GM18507 (cell line): ENCODE data around the gene EHF.

Experiments used
- DNase-seq: peaks from one replicate; pipeline ENCODE4 v3.0.0; 2011; ENCODE audit warnings: low read depth; ENCODE audit not compliant: insufficient read length; ENCODE audit errors: extremely low spot score
- FAIRE-seq: peaks from 2 replicates; lab custom pipeline; 2011; peaks lifted over from hg19 to GRCh38; lab: Jason Lieb, UNC

The EHF gene

GRCh38 chr11:34600339-34601084 lies 20.4 kb upstream of the EHF start:
- DNase-seq, result no peak
- no peak for FAIRE-seq

DNA sequence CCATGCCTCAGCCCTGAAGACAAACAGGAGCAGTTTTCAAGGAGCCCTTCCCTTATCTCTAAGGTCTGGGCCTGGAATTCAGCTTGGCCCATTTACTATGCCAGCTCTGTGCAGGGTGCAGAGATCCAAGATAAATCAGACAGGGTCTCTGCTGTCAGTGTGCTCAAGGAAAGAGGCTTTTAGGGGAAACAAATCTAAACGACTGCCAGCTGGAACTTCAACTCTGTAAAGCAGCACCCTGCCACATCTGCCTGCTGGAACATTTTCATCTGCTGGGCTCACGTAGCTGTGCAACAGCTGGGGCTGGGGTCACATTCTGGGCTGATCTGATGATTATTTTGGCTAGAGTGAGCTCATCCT lies 19.8 kb upstream of the EHF start:
- FAIRE-seq (no peak), DNase-seq (no peak)

GRCh38 chr11:34601609-34602008 lies 19.3 kb upstream of the EHF start:
- FAIRE-seq (no peak), DNase-seq (no peak)

DNA sequence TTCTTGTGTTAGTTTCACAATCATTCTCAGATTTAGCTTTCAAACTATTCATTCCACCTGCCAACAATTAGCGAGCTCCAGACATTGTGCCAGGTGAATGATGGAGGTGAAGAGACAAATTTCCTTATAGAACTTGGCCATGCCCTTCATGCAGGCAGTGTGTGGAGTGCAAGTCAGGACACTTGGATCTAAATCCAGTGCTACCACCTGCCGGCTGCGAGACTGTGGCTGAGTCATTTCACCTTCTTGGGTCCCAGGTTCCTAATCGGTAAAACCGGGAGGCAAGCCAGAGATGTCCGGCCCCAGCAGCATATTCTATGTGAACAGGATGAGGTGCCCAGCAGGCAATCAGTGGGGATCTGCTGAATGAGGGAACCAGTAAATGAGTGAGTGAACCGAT lies 18.6 kb upstream of the EHF start:
- DNase-seq (no peak), FAIRE-seq (no peak)

GRCh38 chr11:34603129-34604001 lies 17.5 kb upstream of the EHF start:
- no peak for FAIRE-seq

DNA sequence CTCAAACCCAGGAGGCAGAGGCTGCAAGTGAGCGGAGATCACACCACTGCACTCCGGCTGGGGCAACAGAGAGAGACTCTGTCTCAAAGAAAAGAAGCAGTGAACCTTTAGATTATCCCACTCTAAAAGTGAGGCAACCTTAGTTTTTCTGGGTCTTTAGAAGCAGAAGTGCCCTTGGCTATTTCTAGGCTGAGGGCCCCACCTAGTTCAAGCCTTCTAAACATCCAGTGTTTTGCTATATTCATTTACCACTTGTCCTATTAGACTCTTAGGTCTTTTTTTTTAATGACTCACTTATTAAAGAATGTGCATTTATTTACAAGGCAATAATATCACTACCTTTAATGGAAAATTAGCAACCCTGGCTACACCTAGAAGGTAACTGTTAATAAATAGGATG lies 16.7 kb upstream of the EHF start:
- DNase-seq, result no peak
- no peak for FAIRE-seq

More at GRCh38 chr11:34603129-34604001, 17.5 kb upstream of the EHF start:
- DNase-seq, result no peak

DNA sequence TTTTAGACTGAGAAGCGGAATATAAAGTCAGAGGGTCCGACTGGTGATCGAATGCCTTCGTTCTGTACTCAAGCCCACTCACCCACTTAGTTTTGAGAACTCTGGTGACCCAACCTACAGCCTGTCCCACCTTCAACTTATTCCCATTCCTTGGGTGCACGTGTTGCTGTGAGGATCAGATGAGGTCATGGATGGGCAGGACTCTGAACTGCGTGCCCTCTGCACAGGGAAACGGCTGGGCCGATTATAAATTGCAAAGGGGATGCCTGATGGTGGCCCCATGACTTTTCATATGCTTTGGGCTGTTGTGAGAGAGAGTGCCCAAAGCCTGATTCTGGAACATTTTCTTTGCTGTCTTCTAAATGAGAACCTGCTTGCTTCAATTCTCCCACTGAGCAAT lies 16.0 kb upstream of the EHF start:
- no peak for FAIRE-seq
- DNase-seq, result no peak

DNA sequence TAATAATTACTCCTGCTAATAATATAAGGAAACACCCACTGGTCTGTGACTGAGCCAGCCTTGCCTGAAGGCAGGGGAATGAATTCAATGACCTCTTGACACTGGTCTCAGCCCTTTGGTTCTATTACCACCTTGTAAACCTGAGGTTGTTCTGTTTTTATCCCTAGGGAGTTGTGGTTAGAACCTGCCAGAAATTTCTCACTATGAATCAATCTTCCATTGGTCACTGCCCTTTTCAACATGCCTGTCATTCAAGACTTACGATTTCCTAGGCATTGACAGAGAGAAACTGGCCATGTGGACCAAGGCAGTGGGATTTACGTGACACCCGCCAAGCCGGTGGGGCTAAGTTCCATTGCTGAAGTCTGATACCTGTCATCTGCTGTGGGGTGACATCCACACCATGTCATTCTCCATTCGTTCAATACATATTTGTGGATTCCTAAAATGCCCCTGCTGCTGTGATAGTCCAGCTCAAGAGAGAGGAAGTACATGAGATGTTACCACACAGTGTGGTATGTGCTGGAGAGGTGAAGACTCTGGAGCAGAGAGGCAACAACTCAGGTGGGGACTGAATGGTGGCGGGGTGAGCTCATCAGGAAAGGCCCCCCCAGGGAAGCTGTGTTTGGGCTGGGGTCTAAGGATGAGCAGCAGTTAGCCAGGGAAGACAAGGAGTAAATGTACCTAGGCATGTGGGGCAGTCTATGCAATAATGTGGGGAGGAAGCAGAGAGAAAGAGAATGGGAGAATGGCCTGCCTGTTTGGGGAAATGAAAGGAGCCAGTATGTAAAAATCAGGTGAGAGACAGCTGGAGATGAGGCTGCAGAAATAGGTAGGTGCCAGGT lies 15.2 kb upstream of the EHF start:
- FAIRE-seq, result no peak
- no peak for DNase-seq

- FAIRE-seq, result no peak
- DNase-seq, result no peak
These were observed 14.4 kb upstream of the EHF start for GRCh38 chr11:34606326-34607120.

DNA sequence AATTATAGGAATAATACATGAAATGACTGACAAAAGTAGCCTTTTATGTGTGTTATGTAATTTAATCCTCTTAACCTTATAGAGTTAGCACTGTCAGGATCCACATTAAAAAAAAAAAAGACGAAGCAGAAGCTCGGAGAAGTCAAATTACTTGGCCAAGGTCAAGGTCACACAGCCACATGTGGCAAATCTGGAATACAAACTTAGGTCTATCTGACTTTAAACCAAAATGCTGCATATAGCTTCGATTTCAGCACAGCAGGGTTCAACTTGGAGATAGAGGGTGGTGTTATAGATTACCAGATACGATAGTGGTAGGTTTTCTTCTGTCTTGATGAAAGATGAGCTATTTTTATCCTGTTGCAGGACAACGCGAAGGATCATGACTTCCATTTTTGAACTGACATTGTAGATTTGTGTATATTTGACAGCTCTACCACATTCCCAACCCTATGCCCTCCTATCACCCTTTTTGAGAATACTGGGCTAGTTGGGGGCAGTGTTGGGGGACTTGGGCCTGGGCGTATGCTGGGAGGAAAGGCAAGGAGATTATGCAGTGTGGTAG lies 11.6 kb upstream of the EHF start:
- FAIRE-seq (no peak), DNase-seq (no peak)

GRCh38 chr11:34609850-34610249 lies 11.0 kb upstream of the EHF start:
- DNase-seq (no peak), FAIRE-seq (no peak)

GRCh38 chr11:34610324-34611041 lies 10.4 kb upstream of the EHF start:
- FAIRE-seq (no peak), DNase-seq (no peak)

GRCh38 chr11:34613015-34613414 lies 7.9 kb upstream of the EHF start:
- no peak for DNase-seq
- no peak for FAIRE-seq

DNA sequence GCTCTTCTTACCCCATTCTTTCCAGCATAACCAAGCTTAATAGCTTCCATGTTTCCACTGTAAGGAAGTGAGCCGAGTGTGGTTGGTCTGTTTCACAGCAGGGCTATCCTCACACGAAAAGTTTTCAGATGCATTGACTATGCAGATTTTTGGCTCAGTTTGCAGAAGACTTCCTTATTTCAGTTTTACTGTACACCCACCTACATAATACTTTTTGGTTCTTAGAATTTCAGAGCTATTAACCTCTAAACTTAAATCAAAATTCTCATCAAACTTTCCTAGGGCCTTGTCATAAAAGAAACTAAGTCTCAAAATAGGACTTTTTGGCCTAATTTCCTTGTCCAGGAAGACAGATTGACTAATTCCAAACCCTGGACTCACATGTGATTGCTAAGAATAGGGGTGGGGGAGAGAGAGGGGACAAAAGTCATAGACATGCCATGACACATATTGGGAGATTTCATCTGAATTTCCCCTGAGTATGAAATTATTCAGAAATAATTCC lies 7.3 kb upstream of the EHF start:
- DNase-seq, result peak; percentile 23
- peak; percentile 71 for FAIRE-seq

GRCh38 chr11:34614344-34615104 lies 6.4 kb upstream of the EHF start:
- FAIRE-seq, result no peak

DNA sequence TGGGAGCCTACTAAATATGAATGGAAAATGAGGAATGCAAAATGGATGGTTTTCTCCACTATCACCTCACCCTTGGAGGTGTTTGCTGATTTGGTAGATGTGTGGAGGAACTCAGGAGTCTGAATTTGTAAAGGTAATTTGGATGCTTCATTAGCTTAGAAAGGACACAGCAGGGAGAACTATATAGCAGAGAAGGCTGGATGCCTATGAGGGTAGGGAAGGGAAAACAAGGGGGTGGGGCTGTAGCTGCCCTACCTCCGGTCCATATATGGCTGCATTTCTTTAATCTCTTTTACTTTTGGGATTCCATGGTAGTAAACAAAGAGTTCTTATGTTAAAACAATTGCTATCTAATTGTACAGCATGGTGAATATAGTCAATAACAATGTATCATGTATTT lies 4.8 kb upstream of the EHF start:
- DNase-seq, result no peak

More at GRCh38 chr11:34614344-34615104, 6.4 kb upstream of the EHF start:
- no peak for DNase-seq

DNA sequence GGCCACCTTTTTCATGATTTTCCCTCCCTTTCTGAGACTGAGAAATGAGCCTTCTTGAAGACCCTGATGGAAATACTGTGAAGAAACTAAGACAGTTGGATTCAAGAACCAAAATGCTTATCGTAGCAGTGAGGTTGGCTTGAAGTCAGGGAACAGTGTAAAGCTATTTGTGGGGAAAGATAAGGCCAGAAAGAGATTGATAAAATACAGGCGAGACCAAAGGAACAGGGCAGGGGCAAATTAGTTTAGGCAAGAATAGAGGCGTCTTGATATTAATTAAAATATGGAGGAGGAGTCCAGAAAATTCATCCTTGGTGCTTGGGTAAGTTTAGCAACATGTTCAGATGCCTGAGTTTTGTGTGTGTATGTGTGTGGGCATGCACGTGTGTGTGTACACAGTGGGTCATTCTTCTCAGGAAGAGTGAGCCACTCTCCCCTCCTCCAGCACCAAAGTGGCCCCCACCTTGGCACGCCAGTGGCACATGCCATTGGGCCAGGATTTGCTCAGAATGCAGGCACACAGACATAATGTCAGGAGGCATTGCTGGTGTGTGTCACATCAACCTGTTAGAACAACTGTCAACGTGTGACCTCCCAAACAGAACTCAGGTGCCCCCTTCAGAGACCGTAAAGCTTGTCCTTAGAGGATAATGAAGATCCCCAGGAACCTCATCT lies 3.9 kb upstream of the EHF start:
- FAIRE-seq, result no peak
- no peak for DNase-seq

More for the DNA sequence above, 4.8 kb upstream of the EHF start:
- FAIRE-seq, result no peak
